K562 (cell line): ENCODE measurements around the gene FAM53C.

Experiments used
- POLR2A ChIP-seq: fragments of 450-650 bp; conservative IDR thresholded peaks from 2 replicates; pipeline ENCODE4 v1.6.1; 2016
- TF ChIP-seq, protein P1 (sequence below): sonication (generic); formaldehyde crosslinking; IDR thresholded peaks from 2 replicates; pipeline ENCODE4 v1.8.0; 2022; ENCODE audit warnings: mild to moderate bottlenecking, missing genetic modification reagents

DNA sequence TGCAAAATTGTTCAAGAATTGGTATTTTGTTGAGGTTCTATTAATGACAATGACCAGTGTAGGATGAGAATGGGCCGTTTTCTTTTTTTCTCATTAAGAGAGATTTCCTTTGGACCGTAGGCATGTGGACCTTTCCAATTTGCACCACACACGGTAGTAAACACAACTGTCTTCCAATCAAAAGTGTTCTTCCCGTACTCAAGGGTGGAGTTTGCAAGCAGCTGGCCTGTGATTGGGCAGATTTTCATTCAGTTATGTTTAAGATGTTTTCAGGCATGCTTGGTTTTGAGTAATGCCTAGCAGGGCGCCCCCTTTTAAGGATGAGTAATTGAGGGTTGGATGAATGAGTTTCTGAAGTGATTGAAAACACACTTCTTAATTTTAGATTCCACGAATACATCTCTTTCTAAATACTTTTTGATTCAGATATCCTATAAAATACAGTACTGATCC is 16.9 kb downstream of the FAM53C start:
- TF ChIP-seq, protein P1, sequence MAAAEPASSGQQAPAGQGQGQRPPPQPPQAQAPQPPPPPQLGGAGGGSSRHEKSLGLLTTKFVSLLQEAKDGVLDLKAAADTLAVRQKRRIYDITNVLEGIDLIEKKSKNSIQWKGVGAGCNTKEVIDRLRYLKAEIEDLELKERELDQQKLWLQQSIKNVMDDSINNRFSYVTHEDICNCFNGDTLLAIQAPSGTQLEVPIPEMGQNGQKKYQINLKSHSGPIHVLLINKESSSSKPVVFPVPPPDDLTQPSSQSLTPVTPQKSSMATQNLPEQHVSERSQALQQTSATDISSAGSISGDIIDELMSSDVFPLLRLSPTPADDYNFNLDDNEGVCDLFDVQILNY (CRISPR knock-in tag) = no peak
- TF ChIP-seq POLR2A = no peak
